GM19351 (cell line): ENCODE measurements around the gene TMEM63C.
"Not testable (repeated sequence)": the region's sequence is repeated elsewhere in the genome, so short reads cannot be mapped to it uniquely, and the experiment has no call there.

ENCODE experiments used
- ATAC-seq: cut with Tn5 transposase; IDR thresholded peaks from one replicate; pipeline ENCODE4 v1.9.1; 2021; ENCODE audit warnings: mild to moderate bottlenecking, moderate library complexity; ENCODE audit not compliant: unreplicated experiment

The TMEM63C gene

DNA sequence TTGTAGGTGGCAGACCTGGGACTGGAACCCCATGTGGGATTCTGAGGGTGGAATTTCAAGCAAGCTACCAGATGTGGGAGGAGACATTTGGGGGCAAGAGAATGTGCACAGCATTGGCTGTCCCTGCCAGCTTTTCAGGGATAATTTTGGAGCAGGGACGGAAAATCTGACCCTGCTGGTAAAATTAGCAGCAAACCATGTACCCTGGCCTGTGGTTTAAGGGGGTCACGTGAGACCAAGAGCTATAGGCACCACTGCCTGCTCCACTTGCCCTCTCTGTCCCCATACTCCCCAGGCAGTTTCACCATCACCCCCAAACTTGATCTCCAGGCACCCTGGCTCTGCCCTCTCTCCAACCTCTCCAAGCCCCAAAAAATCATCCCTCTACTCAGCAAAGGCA, 26.5 kb upstream of the TMEM63C start:
- ATAC-seq = no peak

GRCh38 chr14:77157740-77158139, 23.9 kb upstream of the TMEM63C start:
- no peak for ATAC-seq

DNA sequence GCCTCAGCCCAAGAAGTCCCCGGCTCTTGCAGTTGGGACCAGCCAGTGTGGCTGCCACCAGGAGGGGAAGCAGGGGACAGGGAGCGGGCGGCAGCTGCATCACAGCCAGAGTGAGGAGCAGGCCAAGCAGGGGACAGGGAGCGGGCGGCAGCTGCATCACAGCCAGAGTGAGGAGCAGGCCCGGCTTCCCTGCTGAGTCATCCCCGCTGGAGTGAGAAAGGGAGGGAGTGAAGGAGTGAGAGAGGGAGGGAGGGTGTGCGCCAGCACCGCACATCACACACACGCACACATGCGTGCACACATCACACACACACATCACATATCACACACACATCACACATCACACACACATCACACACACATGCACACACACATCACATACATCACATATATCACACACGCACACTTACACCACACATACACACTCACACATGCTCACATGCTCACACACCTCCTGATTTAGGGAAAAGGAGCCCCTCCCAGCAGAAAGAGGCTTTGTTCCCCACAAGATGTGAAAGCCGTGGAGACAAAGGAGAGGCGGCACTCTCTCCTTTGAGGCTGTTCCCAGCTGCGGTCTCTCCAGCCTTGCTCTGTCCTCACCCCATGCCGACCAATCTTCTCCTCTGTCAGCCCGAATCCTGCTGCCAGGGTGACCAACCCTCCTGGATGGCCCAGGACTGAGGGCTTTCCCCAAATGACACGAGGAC, 23.3 kb upstream of the TMEM63C start:
- ATAC-seq = no peak

GRCh38 chr14:77158882-77159255, 22.7 kb upstream of the TMEM63C start:
- no peak for ATAC-seq

DNA sequence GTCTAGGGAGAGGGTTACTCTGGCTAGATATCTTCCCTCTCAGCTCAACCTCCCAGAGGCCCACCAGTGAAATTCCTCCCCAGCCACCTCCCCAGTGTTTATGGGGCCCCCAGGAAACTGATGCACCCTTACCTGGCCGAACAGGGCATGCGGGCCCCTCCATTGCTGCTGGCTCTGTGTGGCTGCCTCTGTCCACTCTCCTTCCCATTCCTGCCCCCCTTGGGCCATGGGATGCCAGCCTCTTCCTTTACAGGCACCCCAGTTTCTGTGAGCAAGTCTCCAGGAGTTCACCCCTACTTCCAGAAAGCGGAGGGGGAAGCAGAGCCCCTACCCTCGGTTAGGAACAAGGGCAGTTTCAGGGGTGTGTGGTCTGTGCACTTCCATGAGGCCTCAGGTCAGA, 20.6 kb upstream of the TMEM63C start:
- no peak for ATAC-seq

GRCh38 chr14:77170045-77170444, 11.6 kb upstream of the TMEM63C start:
- ATAC-seq = no peak

DNA sequence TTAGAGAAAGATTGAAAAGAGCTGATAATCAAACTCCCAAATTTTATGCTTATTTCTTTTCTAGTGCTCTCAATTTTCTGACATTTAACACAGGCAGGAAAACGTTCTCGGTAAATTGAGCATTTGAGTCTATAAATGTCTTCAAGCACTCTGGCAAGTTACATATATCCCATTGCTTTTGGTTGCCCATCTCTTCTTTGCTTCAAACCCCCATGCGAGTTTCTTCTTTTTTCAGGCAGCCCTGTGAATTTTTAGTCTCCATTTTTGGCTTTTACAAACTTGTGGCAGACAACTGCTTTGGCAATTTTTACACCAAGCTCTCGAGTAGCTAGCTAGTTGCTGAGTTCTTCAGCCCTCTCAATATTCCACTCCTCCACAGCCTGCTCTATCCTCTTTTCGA, 8.7 kb upstream of the TMEM63C start:
- ATAC-seq = no peak

GRCh38 chr14:77173911-77174617, 7.5 kb upstream of the TMEM63C start:
- ATAC-seq = not testable (repeated sequence)

DNA sequence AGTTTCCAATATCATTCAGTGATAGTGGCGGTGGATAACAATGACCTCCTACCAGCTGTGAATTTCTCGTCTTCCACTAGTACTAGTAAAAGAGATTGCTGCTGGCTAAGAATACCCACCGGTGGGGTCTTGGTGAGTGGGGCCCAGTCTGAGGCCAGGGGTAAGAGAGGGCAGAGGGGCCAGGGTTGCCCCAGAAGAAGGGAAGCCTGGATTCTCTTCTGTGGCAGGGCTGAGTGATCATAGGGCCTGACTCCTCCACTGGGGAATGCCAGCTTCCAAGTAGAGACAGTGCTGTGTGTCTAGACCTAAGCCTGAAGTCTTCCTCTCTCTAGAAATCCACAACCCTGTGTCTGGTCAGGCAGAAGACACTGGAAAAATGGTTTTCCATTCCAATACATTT, 5.8 kb upstream of the TMEM63C start:
- no peak for ATAC-seq

GRCh38 chr14:77177702-77178101, 3.9 kb upstream of the TMEM63C start:
- no peak for ATAC-seq

- ATAC-seq = no peak
Measured at GRCh38 chr14:77178656-77179055, 2.9 kb upstream of the TMEM63C start.

DNA sequence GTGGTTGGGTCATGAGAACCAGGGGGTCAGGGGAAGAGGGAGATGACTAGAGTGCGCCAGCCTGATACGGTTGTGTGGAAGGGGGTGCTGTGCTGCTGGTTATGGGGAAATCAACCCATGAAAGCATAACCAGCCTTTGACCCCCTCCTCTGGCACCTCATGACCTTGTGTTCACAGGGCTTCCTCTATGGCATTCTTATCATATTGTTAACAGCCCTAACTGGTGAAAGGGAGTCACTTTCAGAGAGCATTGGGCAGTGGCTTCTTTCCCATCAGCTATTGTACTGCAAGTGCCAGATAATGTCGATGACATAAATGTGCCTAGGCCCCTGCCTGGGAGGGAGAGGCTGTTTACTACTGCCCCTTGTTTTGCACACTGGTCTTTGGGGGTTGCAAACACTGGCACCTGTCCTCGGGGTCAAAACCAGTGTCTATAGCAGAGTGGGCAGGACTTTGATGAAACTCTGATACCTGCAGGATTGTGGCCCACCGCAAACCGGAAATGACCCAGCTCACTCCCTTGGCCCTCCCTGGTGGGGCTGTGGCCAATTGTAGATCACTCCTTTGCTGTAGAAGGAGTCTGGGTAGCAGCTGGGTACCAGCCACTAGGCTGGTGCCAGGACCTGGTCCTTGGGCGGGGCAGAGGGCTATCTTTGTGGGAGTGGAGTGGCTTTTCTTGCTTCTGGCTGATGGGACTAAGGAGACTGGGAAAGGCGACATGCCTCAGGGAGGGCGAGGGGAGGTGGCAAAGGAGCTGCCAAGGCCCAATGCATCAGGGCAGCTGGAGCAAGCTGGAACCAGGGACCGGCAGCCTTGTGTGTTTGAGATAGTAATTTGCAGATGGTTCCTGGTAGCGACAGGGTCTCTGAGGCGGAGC, 634 bp upstream of the TMEM63C start:
- no peak for ATAC-seq

DNA sequence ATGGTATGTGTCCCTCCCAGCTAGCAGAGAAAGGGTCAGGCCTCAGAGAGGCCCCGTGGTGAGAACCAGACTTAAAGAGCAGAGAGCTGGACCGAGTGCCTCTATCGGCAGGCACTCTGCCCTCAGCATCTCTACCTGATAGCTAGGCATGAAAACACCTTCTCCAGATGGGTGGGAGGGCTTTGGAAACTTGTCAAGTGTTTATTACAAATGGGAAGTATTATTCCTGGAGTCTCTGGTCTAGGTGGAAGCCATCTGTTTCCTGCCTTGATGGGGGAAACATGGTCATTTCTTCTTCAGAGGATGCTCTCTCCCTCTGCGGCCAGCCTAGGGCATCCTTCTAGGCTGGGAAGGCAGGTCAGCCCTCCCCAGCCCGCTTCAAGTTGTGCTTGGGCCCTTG, 2.3 kb downstream of the TMEM63C start:
- ATAC-seq = no peak

GRCh38 chr14:77184396-77185092, 2.9 kb downstream of the TMEM63C start:
- ATAC-seq = no peak

GRCh38 chr14:77185093-77185465, 3.5 kb downstream of the TMEM63C start:
- no peak for ATAC-seq

- no peak for ATAC-seq
Measured at GRCh38 chr14:77186911-77187648, 5.5 kb downstream of the TMEM63C start.

DNA sequence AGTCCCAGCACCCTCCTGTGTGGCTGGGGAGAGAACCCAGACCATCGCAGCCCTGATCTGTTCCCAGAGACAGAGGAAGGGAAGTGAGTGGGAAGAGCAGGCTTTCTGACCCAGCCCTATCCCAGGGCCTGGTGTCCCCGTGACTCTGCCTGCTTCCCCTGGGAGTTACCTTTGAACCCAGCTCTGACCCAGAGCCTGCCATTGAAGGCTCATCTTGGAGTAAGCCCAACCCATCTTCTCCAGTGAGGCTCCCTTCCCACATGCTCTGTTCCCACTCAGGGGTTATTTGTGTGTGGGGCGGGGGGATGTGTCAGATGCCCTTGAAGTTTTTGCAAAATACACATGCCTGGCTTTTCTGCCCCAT, 6.0 kb downstream of the TMEM63C start:
- no peak for ATAC-seq

DNA sequence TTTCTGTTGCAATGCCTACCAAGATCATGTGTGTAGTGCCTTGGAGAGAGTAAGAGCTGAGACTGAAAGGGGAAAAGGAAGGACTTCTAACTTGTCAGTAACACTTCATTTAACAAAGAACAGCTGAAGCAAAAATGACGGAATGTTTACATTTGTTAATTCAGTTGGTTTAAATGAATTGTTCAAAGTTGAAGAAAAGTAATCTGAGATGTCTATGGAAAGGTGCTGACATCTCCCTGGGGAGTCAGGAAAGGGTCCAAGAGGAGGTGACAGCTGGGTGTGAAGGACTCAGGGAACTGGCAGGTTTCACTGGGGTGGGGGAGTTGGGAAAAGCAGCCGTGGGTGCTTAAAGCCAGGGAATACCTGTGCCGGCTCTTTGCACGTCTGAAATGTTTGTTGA, 7.9 kb downstream of the TMEM63C start:
- ATAC-seq = no peak

DNA sequence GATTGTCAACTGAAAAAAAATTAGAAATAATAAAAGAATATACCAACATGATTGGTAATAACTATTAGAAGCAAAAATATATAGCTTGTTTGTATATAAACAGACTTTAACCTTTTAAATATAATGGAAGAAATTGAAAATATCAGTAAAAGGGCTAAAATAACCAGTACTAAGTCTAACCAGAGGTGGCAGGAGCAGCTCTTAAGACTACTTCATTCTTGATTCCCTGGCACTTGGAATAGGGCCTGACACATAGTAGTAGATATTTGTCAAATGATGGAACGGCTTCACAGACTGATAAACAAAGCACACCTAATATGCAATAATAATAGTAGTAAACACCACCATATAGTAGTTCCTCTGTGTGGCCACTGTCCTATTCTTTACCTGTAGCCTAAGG, 9.4 kb downstream of the TMEM63C start:
- no peak for ATAC-seq

GRCh38 chr14:77194706-77195105, 13.1 kb downstream of the TMEM63C start:
- no peak for ATAC-seq

DNA sequence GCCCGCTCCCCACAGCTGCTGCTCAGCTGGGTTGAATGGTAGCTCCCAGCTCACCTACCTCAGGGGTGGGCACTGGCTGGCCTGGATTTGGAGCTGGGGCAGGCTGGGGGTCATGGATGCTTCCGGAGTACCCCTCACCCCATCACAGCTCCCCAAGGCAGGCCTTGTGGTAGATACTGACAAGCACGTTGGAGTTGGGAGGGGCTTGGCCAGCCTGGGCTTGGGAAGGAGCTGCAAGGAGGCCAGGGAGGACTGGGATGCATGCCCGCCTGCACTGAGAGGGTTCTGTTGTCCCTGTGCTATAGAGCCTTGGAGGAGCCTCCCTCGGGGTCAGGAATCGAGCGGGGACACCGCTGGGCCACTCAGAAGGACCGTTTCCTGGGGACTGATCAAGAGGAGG, 14.2 kb downstream of the TMEM63C start:
- no peak for ATAC-seq
